SK-N-SH (cell line): ENCODE results near the gene DSE.

ENCODE experiments used
- TAF1 ChIP-seq: IDR thresholded peaks from 2 replicates; pipeline ENCODE4 v1.6.1; 2012; ENCODE audit warnings: low read depth, mild to moderate bottlenecking, low read length, moderate library complexity, borderline replicate concordance
- TF ChIP-seq, protein P1 (sequence below): fragments of 200-600 bp; sonication (generic); IDR thresholded peaks from 2 replicates; pipeline ENCODE4 v1.6.1; 2017; ENCODE audit warnings: antibody characterized with exemption, mild to moderate bottlenecking, moderate library complexity

DNA sequence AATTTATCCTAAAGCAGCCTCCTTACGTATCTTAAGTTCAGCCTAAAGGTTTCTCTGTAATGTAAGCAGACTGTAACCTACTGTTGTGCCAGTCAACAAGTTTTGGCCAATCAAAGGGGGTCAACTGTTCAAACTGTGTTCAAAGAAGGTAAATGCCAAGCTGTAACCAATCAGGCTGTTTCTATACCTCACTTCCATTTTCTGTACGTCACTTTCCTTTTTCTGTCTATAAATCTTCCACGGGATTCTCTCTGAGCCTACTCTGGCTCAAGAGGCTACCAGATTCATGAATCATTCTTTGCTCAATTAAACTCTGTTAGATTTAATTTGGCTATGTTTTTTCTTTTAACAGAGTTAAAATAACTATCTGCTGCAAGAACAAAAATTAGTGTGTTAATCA is 85.4 kb downstream of the DSE start:
- TF ChIP-seq, protein P1, sequence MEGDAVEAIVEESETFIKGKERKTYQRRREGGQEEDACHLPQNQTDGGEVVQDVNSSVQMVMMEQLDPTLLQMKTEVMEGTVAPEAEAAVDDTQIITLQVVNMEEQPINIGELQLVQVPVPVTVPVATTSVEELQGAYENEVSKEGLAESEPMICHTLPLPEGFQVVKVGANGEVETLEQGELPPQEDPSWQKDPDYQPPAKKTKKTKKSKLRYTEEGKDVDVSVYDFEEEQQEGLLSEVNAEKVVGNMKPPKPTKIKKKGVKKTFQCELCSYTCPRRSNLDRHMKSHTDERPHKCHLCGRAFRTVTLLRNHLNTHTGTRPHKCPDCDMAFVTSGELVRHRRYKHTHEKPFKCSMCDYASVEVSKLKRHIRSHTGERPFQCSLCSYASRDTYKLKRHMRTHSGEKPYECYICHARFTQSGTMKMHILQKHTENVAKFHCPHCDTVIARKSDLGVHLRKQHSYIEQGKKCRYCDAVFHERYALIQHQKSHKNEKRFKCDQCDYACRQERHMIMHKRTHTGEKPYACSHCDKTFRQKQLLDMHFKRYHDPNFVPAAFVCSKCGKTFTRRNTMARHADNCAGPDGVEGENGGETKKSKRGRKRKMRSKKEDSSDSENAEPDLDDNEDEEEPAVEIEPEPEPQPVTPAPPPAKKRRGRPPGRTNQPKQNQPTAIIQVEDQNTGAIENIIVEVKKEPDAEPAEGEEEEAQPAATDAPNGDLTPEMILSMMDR, result no peak
- TF ChIP-seq TAF1, result no peak
